Kidney tubule cell (primary cell): Measurements from ENCODE around the gene SSBP4.
A peak's percentile ranks its signal among the peaks of the same experiment; 100 is the strongest.

Experiments used
- DNase-seq: peaks from one replicate; pipeline ENCODE4 v3.0.0-alpha.2; 2018; ENCODE audit warnings: low spot score

Gene SSBP4

GRCh38 chr19:18433735-18434398, 14.7 kb downstream of the SSBP4 start:
- no peak for DNase-seq

GRCh38 chr19:18434411-18435175, 15.4 kb downstream of the SSBP4 start:
- no peak for DNase-seq

DNA sequence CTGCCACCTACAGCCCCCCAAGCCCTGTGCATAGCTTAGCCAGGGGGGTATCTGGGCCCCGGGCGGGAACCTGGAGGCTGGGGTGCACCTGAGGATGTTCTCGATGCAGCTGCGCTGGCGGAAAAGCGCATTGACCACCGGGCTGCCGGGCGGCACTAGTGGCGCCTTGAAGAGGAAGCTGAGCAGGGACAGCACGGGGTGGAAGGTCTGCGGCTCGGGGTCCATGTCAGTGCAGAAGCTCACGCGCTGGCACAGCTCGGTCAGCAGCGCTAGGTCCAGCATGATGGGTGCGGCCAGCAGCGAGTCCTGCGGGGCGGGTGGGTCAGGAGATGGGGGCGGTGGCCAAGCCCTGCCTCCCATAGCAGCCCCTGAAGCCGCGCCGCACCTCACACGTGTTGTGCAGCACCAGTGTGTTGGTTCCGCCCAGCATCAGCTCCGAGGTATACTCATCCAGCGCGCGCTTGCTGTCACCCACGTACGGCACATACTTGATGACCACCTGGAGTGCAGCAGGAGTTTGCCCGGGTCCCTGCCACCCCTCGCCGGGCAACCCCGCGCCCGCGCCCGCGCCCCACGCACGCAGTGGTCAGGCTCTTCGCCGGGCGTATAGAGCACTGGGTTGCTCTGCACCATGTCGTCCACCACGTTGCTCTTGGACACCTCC, 16.1 kb downstream of the SSBP4 start:
- DNase-seq = no peak

GRCh38 chr19:18435842-18436670, 16.9 kb downstream of the SSBP4 start:
- DNase-seq = no peak

- DNase-seq = peak; percentile 86
These were observed 17.7 kb downstream of the SSBP4 start for GRCh38 chr19:18436671-18437490.

DNA sequence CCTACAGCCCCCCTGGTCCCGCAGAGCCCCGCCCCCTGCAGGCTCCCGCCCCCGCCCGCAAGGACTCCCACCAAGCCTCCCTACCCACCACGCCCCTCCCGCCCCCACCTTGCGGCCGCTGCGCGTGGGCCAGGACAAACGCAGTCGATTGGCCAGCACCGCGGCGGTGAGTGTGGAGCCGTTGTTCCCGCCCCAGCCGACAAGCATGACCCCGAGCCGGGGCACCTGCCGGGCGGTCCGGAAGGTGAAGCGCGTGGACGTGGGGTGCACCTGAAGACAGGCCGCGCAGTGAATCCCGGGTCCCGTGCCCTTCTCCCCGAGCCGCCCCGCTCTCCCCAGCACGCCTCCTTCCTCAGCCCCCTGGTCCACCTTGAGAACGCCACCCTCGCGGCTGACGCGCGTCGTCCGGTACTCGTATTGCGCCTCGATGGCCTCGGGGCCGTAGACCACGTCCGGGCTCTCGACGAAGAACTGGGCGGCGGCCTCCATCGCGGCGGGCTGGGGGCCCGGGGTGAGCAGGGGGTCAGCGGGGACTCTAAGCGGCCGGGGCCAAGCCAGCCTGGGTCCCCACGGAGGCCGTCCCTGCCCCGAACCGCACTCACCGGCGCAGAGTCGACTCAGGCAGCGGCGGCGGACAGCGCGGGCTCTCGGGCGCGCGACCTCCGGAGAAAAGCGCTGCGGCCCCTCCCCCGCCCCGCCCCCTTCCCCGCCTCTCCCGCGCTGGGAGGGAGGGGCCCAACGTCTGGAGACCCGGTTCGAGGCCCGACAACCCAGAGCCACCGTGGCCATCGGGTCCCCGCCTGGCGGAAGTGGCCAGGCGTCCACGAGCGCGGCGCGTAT, 18.5 kb downstream of the SSBP4 start, which contains the start of gene ISYNA1:
Gene ISYNA1 (minus strand): TSS at position 643 of the 840 bp plus-strand sequence. CDS start 154 bp downstream, at position 489.
- peak; percentile 55 for DNase-seq

- DNase-seq = no peak
These were observed 19.3 kb downstream of the SSBP4 start for GRCh38 chr19:18438331-18439024.

- no peak for DNase-seq
These were observed 20.1 kb downstream of the SSBP4 start for GRCh38 chr19:18439025-18439909.

DNA sequence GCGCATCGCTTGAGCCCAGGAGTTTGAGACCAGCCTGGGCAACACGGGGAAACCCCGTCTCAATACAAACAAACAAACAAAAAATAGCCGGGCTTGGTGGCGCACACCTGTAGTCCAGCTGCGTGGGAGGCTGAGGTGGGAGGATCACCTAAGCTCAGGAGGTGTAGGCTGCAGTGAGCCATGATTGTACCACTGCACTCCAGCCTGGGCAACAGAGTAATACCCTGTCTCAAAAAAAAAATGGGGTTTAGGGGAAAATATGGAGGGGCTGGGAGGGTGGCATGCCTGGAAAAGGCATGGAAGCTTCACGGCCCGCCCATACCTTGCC, 20.7 kb downstream of the SSBP4 start:
- no peak for DNase-seq

GRCh38 chr19:18440415-18440877, 21.2 kb downstream of the SSBP4 start:
- DNase-seq = no peak

GRCh38 chr19:18440936-18441803, 22.0 kb downstream of the SSBP4 start:
- DNase-seq = no peak

DNA sequence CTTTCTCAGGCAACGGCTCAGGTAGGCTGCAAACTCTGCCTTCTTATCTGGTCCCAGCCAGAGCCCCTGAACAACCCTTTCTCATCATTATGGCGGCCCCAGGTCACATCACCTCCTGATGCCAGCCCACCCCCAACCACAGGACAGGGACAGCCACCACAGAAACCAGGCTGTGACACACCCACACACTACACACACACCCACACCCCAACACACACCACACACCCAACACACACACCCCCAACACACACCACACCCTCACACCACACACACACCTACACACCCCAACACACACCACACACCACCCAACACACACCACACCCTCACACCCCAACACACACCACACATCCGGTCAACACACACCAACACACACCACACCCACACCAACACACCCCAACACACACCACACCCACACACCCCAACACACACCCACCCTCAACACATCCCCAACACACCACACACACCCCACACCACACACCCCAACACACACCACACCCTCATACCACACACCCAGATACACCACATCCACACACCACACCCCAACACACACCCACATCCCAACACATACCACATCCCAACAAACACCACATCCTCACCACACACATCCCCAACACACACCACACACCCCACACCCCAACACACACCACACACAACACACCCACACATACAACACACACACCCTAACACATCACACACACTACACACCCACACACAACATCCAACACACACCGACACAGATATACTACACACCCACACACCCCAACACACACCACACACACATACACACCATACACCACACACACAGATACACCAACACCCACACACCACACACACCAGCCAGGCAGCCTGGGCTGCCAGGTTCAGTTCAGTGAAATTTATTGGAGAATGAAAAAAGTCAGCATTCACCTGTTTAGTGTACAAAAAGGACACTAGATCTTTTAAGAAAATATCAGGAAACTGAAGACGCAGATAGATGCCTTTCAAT, 22.9 kb downstream of the SSBP4 start:
- no peak for DNase-seq

- no peak for DNase-seq
These were observed 23.7 kb downstream of the SSBP4 start for GRCh38 chr19:18442941-18443340.

GRCh38 chr19:18443406-18443805, 24.2 kb downstream of the SSBP4 start:
- no peak for DNase-seq

GRCh38 chr19:18443831-18444230, 24.6 kb downstream of the SSBP4 start:
- DNase-seq = no peak

DNA sequence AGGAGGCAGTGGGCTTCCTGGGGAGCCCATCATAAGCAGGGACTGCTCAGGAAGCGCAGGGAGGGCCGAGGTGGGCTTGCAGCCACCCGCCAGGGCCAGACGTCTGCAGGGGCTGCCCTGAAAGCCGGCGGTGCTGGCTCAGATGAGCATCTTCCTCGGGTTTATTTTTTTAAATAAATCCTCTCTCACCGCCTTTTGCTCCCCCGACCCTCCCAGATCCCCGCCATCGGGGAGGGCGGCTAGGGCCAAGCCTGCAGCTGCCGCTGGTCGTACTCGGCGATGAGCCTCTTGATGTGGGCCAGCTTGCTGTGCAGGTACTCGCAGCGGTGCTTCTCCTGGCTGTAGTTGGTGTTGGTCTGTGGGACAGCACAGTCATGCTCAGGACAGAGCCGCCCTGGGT, 25.3 kb downstream of the SSBP4 start:
- no peak for DNase-seq
